Measurements from ENCODE around the gene MARCHF9.

Gene MARCHF9

DNA sequence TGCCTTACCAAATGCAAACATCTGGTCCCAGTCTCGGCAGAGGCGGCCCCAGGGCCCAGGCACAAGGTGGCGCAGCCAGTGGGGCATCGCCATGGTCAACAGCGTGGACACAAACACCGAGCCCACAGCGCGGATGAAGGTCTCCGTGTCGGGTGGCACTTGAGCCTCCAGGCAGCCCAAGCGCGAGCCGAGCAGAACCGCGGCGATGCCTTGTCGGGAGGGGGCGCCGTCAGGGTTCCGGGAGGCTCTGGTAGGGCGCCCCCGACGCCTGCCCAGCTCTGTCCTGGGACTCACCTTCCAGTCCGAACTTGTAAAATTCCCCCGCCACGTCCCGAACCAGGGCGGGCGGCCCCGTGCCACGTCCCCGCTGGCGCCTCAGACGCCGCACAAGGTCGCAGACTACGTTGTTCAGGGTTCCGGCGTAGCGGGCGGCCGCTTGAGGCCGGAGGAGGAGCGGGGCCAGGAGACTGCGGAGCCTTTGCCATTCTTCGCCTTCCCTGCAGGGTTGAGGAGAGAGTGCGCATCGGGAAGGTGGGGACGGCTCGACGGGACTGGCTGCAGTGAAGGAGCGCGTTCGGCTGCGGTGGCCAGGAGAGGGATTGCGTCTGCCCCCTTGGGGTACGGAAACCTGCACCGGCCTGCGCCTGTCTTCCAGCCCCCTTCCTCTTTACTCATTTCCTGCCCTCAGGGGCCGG, 10.2 kb downstream of the MARCHF9 start:
- DNase-seq: peak; percentile 47
- H3K27me3 Mint-ChIP-seq (ENCODE audit: low read depth, poor library complexity): peaks cover 91% of the 10 kb centered on the region
- H3K36me3 Mint-ChIP-seq (ENCODE audit: low read depth): peaks cover 27% of the 10 kb centered on the region
- H3K4me1 Mint-ChIP-seq: peaks cover 22% of the 10 kb centered on the region
- TF ChIP-seq, protein P1, sequence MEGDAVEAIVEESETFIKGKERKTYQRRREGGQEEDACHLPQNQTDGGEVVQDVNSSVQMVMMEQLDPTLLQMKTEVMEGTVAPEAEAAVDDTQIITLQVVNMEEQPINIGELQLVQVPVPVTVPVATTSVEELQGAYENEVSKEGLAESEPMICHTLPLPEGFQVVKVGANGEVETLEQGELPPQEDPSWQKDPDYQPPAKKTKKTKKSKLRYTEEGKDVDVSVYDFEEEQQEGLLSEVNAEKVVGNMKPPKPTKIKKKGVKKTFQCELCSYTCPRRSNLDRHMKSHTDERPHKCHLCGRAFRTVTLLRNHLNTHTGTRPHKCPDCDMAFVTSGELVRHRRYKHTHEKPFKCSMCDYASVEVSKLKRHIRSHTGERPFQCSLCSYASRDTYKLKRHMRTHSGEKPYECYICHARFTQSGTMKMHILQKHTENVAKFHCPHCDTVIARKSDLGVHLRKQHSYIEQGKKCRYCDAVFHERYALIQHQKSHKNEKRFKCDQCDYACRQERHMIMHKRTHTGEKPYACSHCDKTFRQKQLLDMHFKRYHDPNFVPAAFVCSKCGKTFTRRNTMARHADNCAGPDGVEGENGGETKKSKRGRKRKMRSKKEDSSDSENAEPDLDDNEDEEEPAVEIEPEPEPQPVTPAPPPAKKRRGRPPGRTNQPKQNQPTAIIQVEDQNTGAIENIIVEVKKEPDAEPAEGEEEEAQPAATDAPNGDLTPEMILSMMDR (IDR thresholded peaks at IDR 0.05): no peak
- peaks cover 4% of the 10 kb centered on the region for H3K9me3 Mint-ChIP-seq
- no peak overlapping the region for H3K27ac Mint-ChIP-seq
- H3K4me3 Mint-ChIP-seq: peak overlapping the region; percentile 44

DNA sequence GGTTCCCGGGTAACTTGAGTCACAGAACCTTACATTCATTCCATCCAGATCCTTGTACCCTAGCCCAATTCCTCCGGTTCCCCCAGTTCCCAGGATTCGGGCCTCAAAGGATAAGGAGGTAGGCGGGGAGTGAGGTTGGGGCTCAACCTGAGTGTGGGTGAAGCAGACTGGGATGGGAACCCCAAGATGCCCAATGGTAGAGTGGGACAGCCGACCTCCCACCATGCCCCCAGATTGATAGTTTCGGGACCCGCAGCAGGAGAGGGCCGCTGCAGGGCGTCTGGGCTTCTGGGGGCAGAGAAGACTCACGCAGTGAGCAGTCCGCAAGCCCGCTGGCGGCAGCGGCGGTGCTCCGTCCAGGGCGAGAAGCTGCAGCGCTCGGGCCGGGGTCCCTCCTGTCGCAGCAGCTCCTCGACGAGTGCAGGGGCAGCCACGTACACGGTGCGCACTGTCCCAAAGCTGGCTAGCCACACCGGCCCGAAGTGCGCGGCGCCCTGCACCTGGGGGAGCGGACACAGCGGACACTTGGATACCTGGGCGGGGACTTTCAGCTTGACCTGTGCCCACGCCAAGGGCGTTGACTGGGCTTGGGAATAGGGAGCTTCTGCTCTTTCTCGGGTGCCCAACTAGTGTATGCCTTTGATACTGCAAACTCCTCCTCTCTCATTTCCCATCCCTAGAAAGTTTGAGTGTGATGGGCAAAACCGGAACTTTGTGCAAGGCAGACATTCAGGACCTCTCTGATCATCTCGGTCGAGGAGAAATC, 11.0 kb downstream of the MARCHF9 start:
- peaks cover 4% of the 10 kb centered on the region for H3K9me3 Mint-ChIP-seq
- no peak overlapping the region for H3K27ac Mint-ChIP-seq
- peaks cover 29% of the 10 kb centered on the region for H3K4me1 Mint-ChIP-seq
- peaks cover 33% of the 10 kb centered on the region for H3K36me3 Mint-ChIP-seq (ENCODE audit: low read depth)
- peak; percentile 31 for DNase-seq
- H3K4me3 Mint-ChIP-seq: peak overlapping the region; percentile 55
- H3K27me3 Mint-ChIP-seq (ENCODE audit: low read depth, poor library complexity): peaks cover 83% of the 10 kb centered on the region
- TF ChIP-seq, protein P1 (IDR thresholded peaks at IDR 0.05): no peak

DNA sequence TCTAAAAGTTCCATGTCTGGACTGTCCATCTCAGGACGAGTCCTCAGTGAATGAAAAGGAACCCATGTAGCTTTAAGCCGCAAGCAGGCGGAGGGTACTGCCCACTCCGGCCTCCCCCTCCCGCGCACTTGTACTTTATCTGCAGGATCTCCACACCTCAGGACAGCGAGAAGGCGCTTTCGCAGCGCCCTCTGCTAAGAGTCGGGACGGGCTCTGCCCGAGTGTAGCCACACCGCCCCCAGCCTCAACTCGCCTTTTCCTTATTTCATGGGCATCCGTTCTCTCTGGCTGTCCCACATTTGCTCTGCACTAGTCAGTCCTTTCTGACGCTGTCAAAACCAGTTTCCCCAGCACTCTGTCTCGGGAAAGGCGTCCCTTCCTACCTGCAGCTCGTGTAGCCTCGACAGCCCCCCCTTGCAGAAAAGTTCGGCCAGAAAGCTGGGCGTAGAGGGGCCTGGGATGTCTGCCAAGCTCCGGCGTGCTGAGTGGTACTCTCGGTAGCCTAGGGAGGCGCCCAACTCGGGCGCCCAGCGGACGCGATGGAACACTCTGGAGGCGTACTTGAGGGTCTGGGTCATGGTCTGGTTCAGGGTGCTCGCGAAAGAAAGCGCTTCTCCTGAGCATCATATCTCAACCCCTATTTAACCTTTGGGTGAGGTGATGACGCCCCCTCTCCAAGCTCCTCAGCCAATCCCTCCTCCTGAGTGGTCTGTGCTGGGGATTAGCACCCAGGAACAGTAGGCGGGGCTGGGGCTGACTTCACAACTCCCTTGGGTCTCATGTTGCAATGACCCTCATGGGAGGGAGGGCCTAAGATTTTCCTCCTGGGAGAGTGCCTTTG, 11.8 kb downstream of the MARCHF9 start, which contains the start of gene CYP27B1:
TSS of gene CYP27B1 (minus strand) at position 615 of the 841 bp plus-strand sequence. CDS start at position 578, 37 bp downstream.
- Mint-ChIP-seq H3K27ac (no peak within 1 kb of the TSS), H3K4me3 (peak within 1 kb of the TSS; percentile 55), H3K27me3 (ENCODE audit: low read depth, poor library complexity) (peaks cover 76% of the 10 kb centered on the region), H3K4me1 (peaks cover 37% of the 10 kb centered on the region), H3K36me3 (ENCODE audit: low read depth) (peaks cover 33% of the 10 kb centered on the region), H3K9me3 (peaks cover 4% of the 10 kb centered on the region)
- TF ChIP-seq, protein P1 (IDR thresholded peaks at IDR 0.05): no peak
- peak; percentile 23 for DNase-seq

DNA sequence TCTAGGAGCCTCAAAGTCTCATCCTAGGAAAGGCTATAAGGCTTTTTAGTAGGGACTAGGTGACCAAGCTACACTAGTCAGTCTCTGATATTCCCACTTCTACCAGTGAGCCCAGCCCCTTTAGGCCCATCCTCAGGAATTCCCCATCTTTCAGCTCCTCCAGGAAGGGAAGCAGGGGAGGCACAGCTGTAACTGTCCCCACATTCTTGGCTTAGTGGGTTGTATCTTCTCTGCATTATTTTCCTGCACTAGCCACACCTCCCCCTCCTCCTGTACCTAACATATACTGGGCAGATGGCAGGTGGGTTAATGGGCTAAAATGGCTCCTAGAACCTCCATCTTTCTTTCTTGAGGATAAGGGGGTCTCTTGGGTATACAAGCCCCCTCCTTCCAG, 12.4 kb downstream of the MARCHF9 start:
- no peak overlapping the region for H3K27ac Mint-ChIP-seq
- peaks cover 33% of the 10 kb centered on the region for H3K36me3 Mint-ChIP-seq (ENCODE audit: low read depth)
- no peak overlapping the region for H3K4me3 Mint-ChIP-seq
- H3K27me3 Mint-ChIP-seq (ENCODE audit: low read depth, poor library complexity): peaks cover 72% of the 10 kb centered on the region
- TF ChIP-seq, protein P1 (IDR thresholded peaks at IDR 0.05): no peak
- peaks cover 4% of the 10 kb centered on the region for H3K9me3 Mint-ChIP-seq
- H3K4me1 Mint-ChIP-seq: peaks cover 40% of the 10 kb centered on the region
- DNase-seq: no peak

DNA sequence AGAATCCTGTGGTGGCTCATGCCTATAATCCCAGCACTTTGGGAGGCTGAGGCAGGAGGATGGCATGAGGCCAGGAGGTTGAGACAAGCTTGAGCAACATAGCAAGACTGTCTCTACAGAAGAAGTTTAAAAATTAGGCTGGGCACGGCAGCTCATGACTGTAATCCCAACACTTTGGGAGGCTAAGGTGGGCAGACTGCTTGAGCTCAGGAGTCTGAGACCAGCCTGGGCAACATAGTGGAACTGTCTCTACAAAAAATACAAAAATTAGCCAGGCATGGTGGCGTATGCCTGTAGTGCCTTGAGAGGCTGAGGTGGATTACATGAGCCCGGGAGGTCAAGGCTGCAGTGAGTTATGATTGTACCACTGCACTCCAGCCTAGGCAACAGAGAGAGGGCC, 13.0 kb downstream of the MARCHF9 start:
- Mint-ChIP-seq H3K4me1 (peaks cover 43% of the 10 kb centered on the region), H3K27me3 (ENCODE audit: low read depth, poor library complexity) (peaks cover 67% of the 10 kb centered on the region), H3K4me3 (no peak overlapping the region), H3K9me3 (peaks cover 4% of the 10 kb centered on the region), H3K27ac (no peak overlapping the region), H3K36me3 (ENCODE audit: low read depth) (peaks cover 33% of the 10 kb centered on the region)
- TF ChIP-seq, protein P1 (IDR thresholded peaks at IDR 0.05): no peak
- DNase-seq: no peak

Data from nephron progenitor cell (in vitro differentiated cells).